Measurements from ENCODE around the gene MMP28.

Gene MMP28

DNA sequence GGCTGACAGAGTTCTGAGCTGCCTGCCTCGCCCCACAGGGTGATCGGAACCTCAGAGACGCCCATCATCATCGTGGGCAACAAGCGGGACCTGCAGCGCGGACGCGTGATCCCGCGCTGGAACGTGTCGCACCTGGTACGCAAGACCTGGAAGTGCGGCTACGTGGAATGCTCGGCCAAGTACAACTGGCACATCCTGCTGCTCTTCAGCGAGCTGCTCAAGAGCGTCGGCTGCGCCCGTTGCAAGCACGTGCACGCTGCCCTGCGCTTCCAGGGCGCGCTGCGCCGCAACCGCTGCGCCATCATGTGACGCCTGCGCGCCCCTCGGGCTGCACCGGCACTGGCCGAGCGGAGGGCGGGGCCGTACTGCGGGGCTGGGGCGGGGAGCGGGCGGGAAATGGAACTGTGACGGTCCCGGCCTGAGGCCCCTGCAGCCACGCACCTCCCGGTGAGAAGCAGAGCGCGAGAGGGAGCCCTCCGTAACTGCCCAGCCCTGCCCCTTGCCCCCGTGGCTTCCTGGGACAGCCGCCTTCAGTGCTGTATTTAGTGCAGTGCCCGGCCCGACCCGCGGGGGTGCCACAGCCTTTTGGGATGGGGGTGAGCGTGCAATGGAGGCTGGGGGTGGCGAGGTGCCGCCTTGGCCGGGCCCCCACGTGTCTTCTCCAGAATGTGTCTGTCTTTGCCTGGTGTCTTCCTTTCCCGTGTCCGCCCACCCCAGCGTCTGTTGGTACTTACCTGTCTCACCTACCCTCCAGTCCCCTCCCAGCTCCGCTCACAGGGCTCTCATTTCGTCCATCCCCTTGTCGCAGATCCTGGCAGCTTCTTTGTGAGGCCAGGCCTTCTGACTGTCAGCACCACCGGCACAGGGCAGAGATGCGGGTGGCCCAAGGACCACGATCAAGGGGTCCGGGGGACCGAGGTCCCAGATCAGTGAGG is 54.2 kb downstream of the MMP28 start:
- DNase-seq, result peak; percentile 53
- no peak overlapping the region for H3K27ac ChIP-seq
- peaks cover 3% of the 10 kb centered on the region for H3K27me3 ChIP-seq (ENCODE audit: insufficient read depth, low read depth, severe bottlenecking)
- no peaks in the 10 kb centered on the region for H3K9me3 ChIP-seq (ENCODE audit: severe bottlenecking)
- no peaks in the 10 kb centered on the region for H3K36me3 ChIP-seq
- H3K4me3 ChIP-seq (ENCODE audit: low read depth, low read length), result peak overlapping the region; percentile 39
- TF ChIP-seq, protein P1, sequence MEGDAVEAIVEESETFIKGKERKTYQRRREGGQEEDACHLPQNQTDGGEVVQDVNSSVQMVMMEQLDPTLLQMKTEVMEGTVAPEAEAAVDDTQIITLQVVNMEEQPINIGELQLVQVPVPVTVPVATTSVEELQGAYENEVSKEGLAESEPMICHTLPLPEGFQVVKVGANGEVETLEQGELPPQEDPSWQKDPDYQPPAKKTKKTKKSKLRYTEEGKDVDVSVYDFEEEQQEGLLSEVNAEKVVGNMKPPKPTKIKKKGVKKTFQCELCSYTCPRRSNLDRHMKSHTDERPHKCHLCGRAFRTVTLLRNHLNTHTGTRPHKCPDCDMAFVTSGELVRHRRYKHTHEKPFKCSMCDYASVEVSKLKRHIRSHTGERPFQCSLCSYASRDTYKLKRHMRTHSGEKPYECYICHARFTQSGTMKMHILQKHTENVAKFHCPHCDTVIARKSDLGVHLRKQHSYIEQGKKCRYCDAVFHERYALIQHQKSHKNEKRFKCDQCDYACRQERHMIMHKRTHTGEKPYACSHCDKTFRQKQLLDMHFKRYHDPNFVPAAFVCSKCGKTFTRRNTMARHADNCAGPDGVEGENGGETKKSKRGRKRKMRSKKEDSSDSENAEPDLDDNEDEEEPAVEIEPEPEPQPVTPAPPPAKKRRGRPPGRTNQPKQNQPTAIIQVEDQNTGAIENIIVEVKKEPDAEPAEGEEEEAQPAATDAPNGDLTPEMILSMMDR (IDR thresholded peaks at IDR 0.05; ENCODE audit: low read depth, low read length), result no peak; the same call in 1 of the 2 replicates

DNA sequence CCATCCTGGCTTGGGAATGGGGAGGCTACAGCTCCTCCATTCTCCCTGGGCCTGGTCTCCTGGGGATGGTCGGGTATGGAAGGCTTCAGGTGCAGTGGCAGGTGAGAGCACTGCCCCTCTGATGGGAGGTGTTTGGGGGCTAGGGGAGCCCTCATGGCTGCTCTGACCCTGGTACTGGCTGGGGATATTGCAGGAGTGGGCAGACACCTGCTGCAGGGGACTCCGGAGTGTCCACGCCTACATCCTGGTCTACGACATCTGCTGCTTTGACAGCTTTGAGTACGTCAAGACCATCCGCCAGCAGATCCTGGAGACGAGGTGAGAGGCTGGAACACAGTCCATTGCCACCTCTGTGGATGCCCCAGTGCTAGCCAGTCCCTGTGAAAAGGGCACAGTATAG is 55.2 kb downstream of the MMP28 start:
- H3K36me3 ChIP-seq, result no peaks in the 10 kb centered on the region
- TF ChIP-seq, protein P1 (IDR thresholded peaks at IDR 0.05; ENCODE audit: low read depth, low read length), result no peak
- H3K9me3 ChIP-seq (ENCODE audit: severe bottlenecking), result no peaks in the 10 kb centered on the region
- H3K27ac ChIP-seq, result no peak overlapping the region
- H3K4me3 ChIP-seq (ENCODE audit: low read depth, low read length), result no peak overlapping the region
- no peak for DNase-seq
- H3K27me3 ChIP-seq (ENCODE audit: insufficient read depth, low read depth, severe bottlenecking), result peaks cover 3% of the 10 kb centered on the region

DNA sequence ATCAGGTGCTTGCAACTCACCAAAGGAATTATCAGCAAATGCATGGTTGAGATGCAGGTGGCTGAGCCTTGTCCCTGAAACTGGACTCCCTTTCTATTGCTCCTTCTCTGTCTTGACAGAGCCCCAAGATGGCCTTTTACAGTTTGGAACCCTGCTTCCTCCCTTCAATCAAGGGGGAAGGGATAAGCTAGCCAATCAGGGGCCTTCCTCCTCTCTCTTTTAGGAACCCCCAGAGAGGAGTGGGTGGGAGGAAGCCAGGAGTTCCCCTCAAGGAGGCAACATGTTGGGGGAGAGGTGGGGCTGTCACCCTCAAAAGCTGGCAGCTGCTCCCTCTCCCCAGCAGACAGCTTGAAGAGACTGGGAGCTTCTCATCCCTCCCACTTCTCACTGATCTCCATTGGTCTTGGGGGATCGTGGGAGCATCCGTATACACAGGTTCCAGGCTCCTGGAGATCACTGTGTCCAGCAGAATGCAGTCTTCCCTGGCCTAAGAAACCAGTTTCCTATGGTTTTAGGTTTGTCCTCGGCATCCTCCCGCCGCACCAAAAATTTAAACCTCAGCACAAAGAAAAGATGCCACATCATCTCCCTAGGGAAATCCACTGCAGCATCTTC is 56.8 kb downstream of the MMP28 start:
- H3K27ac ChIP-seq, result no peak overlapping the region
- H3K4me3 ChIP-seq (ENCODE audit: low read depth, low read length), result no peak overlapping the region
- TF ChIP-seq, protein P1 (IDR thresholded peaks at IDR 0.05; ENCODE audit: low read depth, low read length), result no peak
- H3K36me3 ChIP-seq, result no peaks in the 10 kb centered on the region
- peaks cover 3% of the 10 kb centered on the region for H3K27me3 ChIP-seq (ENCODE audit: insufficient read depth, low read depth, severe bottlenecking)
- no peaks in the 10 kb centered on the region for H3K9me3 ChIP-seq (ENCODE audit: severe bottlenecking)
- DNase-seq, result no peak

DNA sequence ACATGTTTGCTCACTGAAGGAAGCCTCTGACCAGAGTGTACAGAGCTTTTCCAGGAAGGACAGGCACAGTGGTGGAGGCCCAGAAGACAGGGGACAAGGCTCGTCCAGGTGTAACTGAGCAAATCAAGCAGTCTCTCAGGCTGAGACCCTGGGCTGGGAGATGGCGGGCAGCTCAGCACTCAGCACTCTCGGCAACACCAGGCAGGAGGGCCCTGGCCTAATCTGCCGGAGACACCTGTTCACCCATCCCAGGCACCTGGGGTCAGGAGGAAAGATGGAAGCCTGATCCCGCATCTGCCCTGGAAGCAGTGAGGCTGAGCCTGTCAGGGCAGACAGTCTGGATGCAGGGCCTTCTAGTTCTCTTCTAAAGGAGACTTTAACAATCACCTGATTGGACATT is 59.2 kb downstream of the MMP28 start:
- Histone ChIP-seq H3K4me3 (ENCODE audit: low read depth, low read length) (no peak overlapping the region), H3K27me3 (ENCODE audit: insufficient read depth, low read depth, severe bottlenecking) (no peaks in the 10 kb centered on the region), H3K27ac (no peak overlapping the region), H3K9me3 (ENCODE audit: severe bottlenecking) (no peaks in the 10 kb centered on the region), H3K36me3 (no peaks in the 10 kb centered on the region)
- peak; percentile 65 for DNase-seq
- TF ChIP-seq, protein P1 (IDR thresholded peaks at IDR 0.05; ENCODE audit: low read depth, low read length), result no peak

DNA sequence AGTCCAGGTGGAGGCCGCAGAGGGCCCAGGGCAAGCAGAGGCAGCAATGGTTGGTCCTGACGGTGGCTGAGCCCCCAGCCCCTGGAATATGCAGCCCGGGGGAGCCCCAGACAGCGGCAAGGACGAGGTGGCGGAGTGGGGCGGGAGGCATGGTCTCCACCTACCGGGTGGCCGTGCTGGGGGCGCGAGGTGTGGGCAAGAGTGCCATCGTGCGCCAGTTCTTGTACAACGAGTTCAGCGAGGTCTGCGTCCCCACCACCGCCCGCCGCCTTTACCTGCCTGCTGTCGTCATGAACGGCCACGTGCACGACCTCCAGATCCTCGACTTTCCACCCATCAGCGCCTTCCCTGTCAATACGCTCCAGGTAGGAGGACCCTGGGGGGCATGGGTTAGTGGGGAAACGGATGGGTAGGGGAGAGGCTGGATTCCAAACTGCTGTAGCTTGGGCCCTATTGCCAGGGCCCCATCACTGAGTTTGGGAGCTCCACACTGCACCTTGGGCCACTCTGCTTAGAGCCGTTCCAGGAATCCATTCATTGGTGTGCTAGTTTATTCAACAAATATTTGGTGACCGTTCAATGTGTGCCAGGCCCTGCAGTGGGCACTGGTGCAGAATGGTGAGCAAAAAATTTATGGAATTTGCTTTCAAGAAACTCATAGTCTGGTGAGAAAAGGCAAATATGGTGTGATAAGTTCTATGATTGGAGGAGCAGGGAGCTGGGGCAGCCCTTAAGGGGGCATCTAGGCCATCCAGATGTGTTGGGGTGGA is 60.2 kb downstream of the MMP28 start:
- TF ChIP-seq, protein P1 (IDR thresholded peaks at IDR 0.05; ENCODE audit: low read depth, low read length), result no peak
- Histone ChIP-seq H3K27ac (no peak overlapping the region), H3K27me3 (ENCODE audit: insufficient read depth, low read depth, severe bottlenecking) (no peaks in the 10 kb centered on the region), H3K36me3 (no peaks in the 10 kb centered on the region), H3K4me3 (ENCODE audit: low read depth, low read length) (no peak overlapping the region), H3K9me3 (ENCODE audit: severe bottlenecking) (no peaks in the 10 kb centered on the region)
- no peak for DNase-seq
